G401 (cell line): ENCODE data around the gene DIAPH2. TPM values are rescaled to one million over a fixed set of nuclear protein-coding genes. Genes with fewer than 3 reads are reported as not detected.

ENCODE experiments used
- DNase-seq: peaks from one replicate; pipeline ENCODE4 v3.0.0-alpha.2; 2015; ENCODE audit warnings: low spot score
- in situ Hi-C: cut with HindIII; loops from 2 replicates; pipeline ENCODE4 v1.10.0; 2016; ENCODE audit warnings: low sequenced_read_pairs, mixed read lengths
- total RNA-seq: library from RNA; depleted of rRNA; stranded (reverse); fragments of >200 nt; shearing (Covaris generic); gene quantifications from 2 replicates; pipeline ENCODE4 v1.2.3, GENCODE V29; 2014; rRNA removed

DIAPH2 gene
- 5.4 and 9.9 TPM in 2 replicates for total RNA-seq

DNA sequence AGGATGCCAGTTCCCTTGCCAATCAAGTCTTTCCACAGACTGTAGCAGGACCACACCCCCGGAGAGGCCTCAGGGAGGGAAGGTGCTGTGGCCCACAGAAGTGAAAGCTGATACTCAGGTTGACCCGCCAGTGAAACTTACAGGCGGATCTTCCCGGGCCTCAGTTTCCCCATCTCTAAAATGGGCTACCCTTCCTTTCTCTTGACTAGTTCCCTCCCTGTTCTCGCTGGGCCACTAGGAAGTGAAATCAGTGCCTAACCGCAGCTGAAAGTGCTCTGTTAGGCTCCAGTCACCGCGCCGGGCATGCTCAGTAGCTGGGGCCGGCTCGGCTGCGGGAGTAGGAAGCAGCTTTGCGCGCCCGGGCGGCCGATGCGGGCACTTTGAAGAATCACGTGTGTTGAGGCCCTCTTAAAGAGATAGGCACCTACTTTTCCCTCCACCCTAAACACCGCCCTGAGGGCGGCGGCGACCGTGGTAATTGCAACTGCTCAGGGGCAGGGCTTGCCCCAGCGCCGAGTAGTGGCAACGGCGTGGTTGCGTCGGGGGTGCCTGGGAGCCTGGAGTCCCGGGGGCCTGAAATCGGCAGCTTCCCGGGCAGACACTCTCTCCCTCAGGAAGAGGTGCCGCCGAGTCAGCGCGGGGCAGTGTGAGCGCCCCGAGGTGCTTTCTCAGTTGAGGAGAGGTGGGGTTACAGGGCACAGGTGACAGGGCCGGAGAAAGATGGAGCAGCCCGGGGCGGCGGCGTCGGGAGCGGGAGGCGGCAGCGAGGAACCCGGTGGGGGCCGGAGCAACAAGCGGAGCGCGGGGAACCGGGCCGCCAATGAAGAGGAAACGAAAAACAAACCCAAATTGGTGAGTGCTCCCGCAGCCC lies at the start of gene DIAPH2:
DIAPH2 (plus strand) TSS at position 504 of the 871 bp plus-strand sequence.
- in situ Hi-C loops = no loop called here
- peak; percentile 20 for DNase-seq

DNA sequence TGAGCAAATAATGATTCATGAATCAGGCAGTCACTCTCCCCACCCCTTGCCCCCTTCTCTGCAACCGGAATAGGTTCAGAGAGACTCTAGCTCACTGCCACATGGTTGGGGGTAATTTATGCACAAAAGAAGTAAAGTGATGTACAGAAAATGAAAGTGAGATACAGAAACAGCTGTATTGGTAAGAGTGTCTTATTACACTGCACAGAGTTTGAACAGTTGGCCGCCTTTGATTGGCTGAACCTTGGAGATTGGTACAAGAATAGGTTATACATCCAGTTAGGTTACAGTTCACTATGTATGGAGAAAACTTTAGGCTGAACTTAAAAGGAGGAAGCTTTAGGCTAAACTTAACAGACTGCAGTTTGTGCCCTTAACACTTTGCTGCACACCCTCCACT lies 34.6 kb upstream of the DIAPH2 start:
- in situ Hi-C loops = no loop called here
- no peak for DNase-seq

GRCh38 chrX:96655947-96656623 lies 28.6 kb upstream of the DIAPH2 start:
- in situ Hi-C loops = no loop called here
- DNase-seq = no peak

DNA sequence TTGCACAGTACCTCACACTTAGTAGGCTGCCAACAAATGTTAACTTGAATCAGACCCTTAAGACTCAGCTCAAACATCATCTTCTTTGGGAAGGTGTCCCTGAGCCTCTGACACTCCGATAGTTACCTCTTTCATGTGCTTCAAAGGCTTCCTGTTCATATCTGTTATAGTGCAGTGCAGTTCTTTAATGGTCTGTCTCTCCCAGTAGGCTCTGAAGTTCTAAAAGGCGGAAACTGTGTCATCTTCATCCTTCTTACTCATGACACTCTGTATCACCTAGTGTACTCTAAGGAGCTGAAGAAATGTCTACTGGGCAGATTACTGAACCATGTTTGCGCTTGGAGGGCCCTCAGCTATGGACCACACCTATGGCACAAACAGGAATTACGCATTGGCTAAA lies 2.1 kb upstream of the DIAPH2 start:
- DNase-seq = no peak
- in situ Hi-C loops = no loop called here

- in situ Hi-C loops = no loop called here
Observed at GRCh38 chrX:96683997-96684338, 674 bp upstream of the DIAPH2 start.

DNA sequence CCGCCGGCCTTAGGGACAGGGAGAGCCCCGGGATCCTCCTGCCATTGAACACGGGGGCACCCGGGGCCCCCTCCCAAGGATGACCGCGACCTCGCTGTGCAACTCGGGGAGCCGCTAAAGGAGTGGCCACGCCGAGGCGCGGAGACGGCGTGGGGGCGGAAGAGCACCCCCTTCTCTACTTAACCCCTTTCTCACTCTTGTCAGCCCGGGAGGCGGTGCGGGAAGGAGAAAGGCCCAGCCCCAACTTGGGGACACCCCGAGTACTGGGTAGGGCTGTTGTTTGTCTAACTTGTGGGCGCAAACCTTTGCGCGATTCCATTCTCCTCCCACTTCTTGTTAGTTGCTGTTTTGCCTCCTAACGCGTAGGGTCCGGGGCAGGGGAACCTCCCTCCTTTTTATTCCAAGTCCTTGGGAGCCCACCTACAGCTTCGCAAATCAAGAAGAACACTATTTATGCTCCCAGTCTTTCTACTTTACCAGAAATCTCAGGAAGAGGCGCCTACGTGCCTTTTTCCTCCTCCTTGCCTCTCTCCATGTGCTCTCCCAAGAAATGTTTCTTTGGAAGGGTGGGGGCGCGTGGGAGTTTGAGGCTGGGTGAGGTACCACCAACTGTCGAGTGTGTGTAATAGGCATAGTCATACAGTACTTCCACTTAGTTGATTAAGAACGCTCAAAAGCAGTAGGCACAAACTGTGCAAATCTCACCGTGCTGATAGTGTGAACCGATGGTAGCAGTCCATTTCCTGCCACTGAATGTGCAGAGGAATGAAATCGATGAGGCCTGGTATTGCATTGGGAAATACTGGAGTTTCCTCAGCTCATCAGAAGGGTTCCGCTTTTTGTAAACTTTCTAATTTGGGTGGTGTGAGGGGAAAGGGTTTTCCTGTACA lies 813 bp downstream of the DIAPH2 start:
- DNase-seq = peak; percentile 1
- in situ Hi-C loops = no loop called here

More at GRCh38 chrX:96683997-96684338, 674 bp upstream of the DIAPH2 start:
- no peak for DNase-seq

GRCh38 chrX:96687776-96688175 lies 3.1 kb downstream of the DIAPH2 start:
- in situ Hi-C loops = no loop called here
- DNase-seq = no peak

GRCh38 chrX:96688789-96689188 lies 4.1 kb downstream of the DIAPH2 start:
- no peak for DNase-seq
- in situ Hi-C loops = no loop called here

DNA sequence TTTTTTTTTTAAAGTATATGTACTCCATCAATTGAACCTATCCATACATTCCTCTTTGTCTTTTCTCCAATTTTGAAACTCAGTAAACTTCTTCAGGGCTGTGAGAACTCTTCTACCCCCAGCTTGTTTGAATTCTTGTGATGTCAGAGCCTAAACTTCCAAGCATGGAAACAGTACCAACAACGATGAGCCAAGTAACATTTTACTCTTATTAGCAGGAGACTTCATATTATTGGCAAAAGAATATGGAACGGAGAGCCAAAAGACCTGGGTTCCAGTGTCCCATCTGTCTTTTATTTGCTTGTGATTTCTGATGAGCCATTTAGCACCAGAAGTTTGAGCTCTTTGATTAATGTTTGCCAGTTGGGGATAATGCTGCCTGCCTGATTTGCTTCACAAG lies 5.3 kb downstream of the DIAPH2 start:
- in situ Hi-C loops = no loop called here
- no peak for DNase-seq

DNA sequence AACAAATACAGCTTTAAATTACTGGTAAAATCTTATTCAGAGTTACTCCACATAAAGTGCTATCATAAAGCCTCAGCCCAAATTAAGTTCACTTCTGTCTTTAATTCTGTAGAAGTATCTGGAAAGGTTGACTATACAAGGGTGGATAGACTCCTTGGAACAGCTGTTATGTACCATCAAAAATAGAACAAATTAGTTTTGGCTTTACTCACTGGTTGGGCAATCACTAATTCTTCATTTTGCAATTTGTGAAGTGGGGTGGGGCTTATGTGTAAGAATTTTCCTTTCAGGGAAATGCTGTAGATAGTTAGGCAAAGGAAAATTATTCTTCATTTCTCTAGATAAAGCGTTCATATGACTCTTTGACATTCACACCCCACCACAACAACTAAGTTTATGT lies 7.8 kb downstream of the DIAPH2 start:
- DNase-seq = no peak
- in situ Hi-C loops = no loop called here

DNA sequence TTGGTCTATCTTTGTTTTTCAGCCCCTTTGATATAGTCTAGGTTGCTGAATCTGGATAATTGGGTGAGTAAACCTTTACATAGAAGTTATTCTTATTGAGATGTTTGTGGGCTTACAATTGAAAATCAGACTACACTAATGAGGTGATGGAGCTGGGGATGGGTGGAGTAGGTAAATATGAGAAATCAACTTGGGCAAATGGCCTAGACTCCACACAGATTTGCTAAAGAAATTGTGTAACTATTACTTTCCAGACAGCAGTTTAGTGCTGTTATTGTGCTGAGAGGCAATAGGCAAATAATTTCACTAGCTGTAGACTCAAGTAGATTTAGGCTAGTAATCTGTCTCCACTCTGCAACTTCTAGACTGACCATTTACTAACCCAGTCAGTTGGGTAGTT lies 8.2 kb downstream of the DIAPH2 start:
- in situ Hi-C loops = no loop called here
- DNase-seq = no peak

GRCh38 chrX:96693407-96693806 lies 8.8 kb downstream of the DIAPH2 start:
- DNase-seq = no peak
- in situ Hi-C loops = no loop called here

GRCh38 chrX:96696462-96696861 lies 11.8 kb downstream of the DIAPH2 start:
- in situ Hi-C loops = no loop called here
- DNase-seq = no peak

- in situ Hi-C loops = no loop called here
- no peak for DNase-seq
Observed at GRCh38 chrX:96700625-96701024, 16.0 kb downstream of the DIAPH2 start.

GRCh38 chrX:96703379-96703778 lies 18.7 kb downstream of the DIAPH2 start:
- no peak for DNase-seq
- in situ Hi-C loops = no loop called here

- in situ Hi-C loops = no loop called here
- no peak for DNase-seq
Observed at GRCh38 chrX:96703816-96704215, 19.2 kb downstream of the DIAPH2 start.

DNA sequence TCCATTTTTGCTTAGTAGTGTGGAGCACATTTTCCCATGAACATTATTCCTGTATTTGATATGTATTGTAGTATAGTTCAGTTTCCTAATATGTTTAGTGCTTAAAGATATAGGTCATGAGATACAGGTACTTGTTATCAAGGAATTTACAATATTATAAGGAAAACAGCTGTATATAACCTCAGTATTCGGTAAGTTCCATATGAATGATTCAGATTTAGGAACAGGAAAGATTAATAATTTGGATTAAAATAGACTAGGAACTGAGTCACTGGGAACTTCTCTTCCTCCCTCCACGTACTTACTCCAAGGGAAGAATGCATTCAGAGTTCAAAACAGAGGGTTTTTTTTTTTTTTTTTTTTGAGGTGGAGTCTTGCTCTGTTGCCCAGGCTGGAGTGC lies 20.0 kb downstream of the DIAPH2 start:
- in situ Hi-C loops = no loop called here
- no peak for DNase-seq

- in situ Hi-C loops = no loop called here
- no peak for DNase-seq
Observed at GRCh38 chrX:96705905-96706304, 21.3 kb downstream of the DIAPH2 start.

DNA sequence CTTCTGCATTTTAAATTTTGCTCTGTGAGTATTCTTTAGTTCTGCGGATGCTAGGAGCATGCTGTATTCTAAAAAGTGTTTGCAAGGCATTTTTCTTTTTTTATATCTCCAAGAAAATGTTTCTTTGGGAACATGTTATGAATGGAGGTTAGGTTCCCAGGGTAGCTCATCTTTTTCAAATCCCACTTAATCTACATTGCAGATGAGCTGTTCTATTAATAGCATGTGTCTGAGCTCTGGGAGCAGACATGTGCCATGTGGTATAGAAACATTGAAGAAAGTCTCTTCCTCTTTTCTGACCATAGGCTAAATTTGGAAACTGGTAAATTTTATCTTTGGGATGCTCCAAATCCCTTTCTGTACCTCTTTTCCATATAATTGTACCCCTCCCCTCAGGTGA lies 23.2 kb downstream of the DIAPH2 start:
- no peak for DNase-seq
- in situ Hi-C loops = no loop called here

- in situ Hi-C loops = no loop called here
- DNase-seq = no peak
Observed at GRCh38 chrX:96710031-96710430, 25.4 kb downstream of the DIAPH2 start.
